GM18498 (cell line): ENCODE measurements around the gene PPM1H.
"Not testable (repeated sequence)": the region's sequence is repeated elsewhere in the genome, so short reads cannot be mapped to it uniquely, and the experiment has no call there.

Source experiments
- ATAC-seq: cut with Tn5 transposase; IDR thresholded peaks from one replicate; pipeline ENCODE4 v1.9.1; 2021; ENCODE audit warnings: mild to moderate bottlenecking, moderate library complexity; ENCODE audit not compliant: unreplicated experiment

The PPM1H gene

GRCh38 chr12:62841846-62842245 lies 93.1 kb downstream of the PPM1H start:
- ATAC-seq, result no peak

GRCh38 chr12:62840806-62841205 lies 94.1 kb downstream of the PPM1H start:
- no peak for ATAC-seq

GRCh38 chr12:62839869-62840660 lies 94.9 kb downstream of the PPM1H start:
- ATAC-seq, result no peak

DNA sequence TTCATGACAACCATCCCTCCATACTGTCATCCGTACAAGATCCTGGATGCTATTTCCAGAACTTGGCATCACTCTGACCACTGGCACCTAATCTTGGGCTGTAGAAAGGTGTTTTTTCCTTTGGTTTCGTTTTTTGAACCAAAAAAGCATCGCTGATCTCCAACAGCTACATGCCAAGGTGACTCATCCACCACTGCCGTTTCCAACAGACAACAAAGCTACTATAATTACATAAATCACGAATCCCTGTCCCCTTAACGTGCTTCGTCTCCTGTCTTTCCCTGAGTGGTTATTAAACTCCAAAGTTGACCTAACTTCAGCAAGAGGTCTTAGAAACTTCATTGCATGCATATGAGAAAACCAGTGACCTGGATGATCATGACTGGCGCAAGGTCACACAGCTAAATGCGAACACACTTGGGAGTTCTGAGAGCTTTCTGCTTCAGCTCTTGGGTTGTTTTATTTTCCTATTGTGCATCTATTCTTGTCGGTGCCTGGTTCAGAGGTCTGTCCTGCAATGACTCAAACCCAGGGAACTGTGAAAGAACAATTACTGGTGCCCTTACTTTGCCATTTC lies 99.9 kb downstream of the PPM1H start:
- ATAC-seq, result no peak

DNA sequence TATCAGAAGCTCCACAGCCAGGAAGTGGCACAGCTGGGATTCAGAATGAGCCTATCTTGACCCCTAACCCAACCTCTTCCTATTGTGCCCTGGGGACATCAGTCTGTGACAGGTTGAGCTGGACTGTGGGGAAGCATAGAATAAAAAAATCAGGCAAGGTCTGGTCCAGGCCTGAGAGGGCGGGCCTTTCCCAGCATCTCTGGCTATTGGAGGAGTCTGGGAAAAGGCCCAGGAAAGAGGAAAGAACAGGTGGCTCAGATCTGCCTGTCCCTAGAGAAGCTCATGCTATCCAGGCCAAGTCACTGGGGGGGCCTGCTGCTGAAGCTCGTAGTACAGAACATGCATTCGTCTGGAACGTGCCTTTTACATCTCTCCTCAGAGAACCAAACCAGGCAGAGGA lies 100.5 kb downstream of the PPM1H start:
- no peak for ATAC-seq

GRCh38 chr12:62833634-62834033 lies 101.3 kb downstream of the PPM1H start:
- ATAC-seq, result no peak

GRCh38 chr12:62832558-62832957 lies 102.4 kb downstream of the PPM1H start:
- no peak for ATAC-seq

DNA sequence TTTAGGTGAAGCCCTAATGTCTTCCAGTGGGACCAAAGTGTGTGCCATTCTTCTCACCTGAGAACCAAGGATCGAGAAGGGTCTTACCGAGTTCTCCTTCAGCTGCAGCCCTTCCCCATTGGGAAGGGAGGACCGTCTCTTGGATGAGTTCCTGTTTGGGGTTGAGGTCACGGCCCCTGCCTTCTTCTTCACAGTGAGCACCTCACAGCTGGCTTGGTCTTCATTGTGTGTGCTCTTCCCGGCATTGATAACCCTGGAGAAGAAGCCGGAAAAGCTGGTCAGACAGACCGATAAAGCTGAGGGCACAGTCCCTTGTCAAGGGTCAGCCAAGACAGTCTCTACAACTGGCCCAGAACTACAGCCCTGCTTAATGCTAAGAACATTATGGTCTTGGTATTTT lies 102.9 kb downstream of the PPM1H start:
- ATAC-seq, result no peak

- no peak for ATAC-seq
Observed at GRCh38 chr12:62827855-62828254, 107.1 kb downstream of the PPM1H start.

DNA sequence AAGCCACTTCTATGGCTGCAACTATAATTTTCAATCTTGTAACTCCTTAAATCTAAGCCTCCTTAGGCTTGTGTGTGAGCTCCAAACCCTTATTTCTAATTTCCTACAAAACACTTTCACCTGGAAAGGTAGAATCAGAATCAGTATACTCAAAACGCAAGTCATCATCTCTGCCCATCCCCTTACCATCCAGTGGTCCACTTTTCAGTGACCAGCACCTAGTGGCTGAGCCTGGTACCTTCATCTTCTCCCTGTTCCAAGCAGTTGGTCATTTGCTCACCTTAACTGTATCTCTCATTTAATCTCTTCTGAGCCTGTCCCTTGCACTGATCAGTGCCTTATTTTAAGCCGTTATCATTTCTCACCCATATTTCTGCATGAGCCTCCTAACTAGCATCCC lies 107.9 kb downstream of the PPM1H start:
- ATAC-seq, result no peak

DNA sequence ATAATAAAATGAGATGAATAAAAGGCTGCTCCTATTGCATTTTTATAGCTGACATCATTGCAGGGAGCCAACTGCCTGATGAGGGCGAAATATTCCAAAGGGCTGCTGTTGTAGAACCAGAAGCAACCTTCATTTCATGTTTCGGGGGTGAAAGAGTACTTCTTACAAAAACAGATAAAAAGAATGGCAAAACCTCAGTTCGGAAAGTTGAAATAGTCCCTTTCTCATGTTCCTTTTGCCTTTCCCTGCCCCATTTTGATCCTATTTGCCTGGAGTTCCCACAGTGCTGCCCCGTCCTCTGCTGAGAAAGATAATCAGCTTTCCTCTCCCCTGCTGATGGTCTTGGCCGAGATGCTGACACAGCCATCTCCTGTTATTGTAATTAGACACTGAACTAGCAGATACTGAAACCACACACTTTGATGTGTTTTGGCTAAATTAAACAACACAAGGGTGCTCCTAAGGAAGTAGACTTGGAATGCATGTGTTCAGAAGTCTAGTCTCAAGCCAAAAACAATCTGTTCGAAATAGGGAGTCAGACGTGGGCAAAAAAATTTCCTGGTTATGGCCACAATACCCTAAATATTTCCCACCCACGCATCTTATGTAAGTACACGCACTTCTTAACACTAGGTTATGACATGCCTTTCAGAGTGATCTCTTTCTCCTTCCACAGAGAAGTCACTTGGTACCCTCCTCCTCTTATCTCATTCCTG lies 117.2 kb downstream of the PPM1H start:
- no peak for ATAC-seq

DNA sequence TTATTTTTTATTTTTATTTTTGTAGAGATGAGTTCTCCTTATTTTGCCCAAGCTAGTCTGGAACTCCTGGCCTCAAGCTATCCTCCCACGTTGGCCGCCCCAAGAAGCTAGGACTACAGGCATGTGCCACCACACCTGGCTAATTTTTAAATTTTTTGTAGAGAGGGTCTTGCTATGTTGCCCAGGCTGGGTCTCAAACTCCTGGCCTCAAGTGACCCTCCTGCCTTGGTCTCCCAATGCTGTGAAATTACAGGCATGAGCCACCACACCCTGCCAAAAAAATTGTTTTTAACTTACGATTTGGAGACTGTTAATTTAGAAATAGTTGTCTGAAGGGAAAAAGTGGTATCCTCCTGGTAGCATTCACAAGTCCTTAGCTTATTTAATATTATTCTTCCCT lies 120.7 kb downstream of the PPM1H start:
- ATAC-seq, result no peak

GRCh38 chr12:62813031-62813829 lies 121.7 kb downstream of the PPM1H start:
- peak; percentile 56 for ATAC-seq

DNA sequence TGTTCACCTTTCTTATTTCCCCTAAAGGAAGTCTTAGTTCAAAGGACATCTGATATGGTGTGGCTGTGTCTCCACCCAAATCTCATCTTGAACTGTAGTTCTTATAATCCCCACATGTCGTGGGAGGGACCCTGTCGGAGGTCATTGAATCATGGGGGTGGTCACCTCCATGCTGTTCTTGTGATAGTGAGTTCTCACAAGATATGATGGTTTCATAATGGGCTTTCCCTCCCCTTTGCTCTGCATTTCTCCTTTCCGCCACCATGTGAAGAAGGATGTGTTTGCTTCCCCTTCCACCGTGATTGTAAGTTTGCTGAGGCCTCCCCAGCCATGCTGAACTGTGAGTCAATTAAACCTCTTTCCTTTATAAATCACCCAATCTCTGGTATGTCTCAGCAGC lies 123.5 kb downstream of the PPM1H start:
- not testable (repeated sequence) for ATAC-seq

DNA sequence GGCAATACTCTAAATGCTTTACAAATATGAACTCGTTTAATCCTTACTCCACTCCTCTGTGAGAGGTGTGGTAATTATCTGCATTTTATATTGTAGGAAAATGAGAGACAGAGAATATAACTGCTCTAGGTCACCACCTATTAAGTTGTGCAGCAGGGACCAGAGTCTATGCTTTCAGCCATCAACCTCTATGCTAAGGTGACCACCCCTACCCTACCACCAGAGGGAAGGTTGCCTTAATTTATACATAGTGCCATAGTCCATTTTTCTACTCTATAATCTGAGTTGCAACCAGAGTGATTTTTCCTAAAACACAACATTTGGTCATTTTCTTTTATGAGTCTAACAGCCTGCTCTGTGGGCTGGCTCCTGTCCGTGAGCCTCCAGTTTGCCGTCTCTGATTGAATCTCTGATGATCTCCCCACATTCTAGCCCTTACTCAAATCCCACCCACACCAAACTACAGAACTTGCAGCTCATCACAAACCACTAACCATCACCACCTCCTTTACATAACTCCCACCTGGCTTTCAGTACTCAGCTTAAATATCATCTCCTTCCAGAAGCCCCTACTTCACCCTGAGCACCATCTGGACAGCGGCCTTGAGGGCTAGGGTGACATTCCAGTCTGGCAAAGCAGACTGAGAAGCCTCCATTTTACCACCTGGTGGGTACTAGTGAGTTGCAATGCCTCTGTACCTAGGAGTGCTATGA lies 126.6 kb downstream of the PPM1H start:
- ATAC-seq, result peak; percentile 69

DNA sequence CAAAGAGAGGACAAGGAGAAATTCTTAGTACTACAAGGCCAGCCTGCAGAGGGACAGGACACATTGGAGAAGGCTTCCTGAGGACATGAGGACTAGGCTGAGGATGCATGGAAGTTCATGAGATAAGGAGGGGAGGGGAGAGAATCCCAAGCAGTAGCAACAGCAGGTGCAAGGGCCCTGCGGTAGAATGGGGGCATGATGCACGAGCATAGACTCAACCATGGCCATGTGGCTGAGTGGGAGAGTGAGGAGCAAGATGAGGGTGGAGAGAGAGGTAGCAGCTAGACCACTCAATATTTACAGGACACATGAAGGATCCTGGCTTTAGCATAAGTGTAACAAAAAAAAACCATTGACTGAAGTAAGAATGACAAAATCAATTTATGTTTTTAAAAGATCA lies 128.1 kb downstream of the PPM1H start:
- no peak for ATAC-seq

GRCh38 chr12:62806244-62806836 lies 128.6 kb downstream of the PPM1H start:
- no peak for ATAC-seq

GRCh38 chr12:62805517-62805916 lies 129.4 kb downstream of the PPM1H start:
- no peak for ATAC-seq

- no peak for ATAC-seq
Observed at GRCh38 chr12:62803756-62804155, 131.2 kb downstream of the PPM1H start.

- no peak for ATAC-seq
Observed at GRCh38 chr12:62802984-62803383, 132.0 kb downstream of the PPM1H start.
